Hematopoietic multipotent progenitor cell treated with erythropoietin and hydrocortisone succinate and interleukin-3 and kit ligand, for 4 days (in vitro differentiated cells): ENCODE results near the gene DHCR7.

Experiments
- DNase-seq: peaks from one replicate; pipeline ENCODE4 v3.0.0-alpha.2; 2015

Gene DHCR7

DNA sequence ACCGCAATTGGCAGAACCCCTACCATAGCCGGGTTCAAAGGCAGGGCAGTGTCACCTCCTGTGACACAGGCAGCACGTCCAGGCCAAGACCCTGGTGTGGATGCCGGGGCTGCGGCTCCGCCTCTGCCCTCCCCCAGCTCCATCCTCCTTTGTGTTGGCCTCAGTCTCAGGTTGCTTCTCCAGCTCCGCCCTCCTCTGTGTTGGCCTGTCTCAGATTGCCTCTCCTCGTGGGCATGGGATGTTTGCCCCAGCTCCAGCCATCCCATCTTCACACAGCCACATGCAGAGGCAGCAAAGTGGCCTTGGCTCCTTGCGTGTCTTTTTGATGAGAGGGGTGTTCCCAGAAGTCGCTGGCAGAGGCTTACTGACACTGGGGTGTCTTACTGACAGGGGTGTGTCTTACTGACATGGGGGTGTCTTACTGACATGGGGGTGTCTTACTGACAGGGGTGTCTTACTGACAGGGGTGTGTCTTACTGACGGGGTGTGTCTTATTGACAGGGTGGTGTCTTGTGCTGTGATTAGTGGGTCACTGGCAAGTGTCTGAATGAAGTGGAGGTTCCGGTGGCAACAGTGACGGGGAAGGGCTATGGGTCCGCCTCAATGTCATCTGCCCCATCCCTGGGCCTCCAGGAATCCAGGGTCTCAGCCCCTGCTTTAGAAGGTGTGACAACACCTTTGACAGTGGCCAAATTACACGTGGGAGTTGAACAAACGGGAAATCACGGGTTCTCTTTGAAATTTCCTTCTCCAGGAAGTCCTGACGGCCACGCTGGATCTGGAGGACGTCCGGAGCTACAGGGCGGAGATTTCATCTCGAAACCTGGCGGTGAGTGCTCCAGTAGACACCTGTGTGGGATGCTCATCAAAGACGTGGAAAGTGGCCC lies 29.7 kb upstream of the DHCR7 start:
- no peak for DNase-seq

DNA sequence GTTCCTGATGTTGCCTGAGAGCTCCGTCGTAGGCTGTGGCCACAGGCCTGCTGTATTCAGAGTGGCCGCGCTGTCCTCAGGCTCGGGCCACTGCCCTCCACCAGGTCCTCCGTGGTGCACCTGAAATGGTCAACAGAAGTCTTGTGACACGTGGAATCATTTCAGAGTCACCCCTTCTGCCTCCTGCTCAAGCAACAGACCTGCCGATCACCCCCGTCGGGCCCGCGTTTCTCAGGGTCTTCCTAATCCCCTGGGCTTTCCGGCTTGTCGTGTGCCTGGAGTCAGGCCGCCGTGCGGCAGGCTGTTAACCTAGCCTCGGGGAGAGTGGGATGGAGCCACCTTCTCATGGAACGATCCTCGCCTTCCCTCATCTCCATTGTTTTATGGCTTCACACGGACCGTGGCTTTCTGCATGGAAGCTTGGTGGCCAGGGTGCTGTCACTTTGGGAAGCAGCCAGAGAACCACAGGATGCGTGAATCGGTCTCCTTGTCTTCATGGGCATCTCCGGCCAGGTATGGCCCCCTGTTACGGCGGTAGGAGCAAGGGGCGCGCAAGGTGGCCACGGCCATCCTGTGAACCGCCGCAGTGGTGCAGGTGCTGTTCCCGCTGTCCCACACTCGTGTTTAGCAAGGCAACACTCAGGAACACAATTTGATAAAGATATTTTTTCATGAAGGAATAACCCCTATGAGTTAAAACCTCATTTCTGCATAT lies 28.9 kb upstream of the DHCR7 start:
- DNase-seq, result no peak

DNA sequence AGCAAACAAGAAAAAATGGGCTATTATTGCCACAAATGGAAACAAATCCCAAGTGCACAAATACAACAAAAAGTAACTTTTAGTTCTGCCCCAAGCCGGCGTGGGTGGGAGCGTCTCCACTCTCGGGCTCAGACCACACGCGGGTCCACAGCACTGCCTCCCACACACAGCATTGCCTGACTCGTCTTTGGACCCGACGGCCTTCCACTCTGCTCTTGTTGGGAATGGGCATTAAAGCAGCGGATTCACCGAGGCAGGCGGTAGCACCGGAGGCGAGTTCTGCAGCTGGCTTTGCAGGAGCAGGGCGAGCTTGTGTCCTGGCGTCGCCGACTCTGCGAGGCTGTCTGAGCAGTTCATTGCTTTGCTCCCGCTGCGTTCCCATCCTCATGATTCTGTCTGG lies 27.8 kb upstream of the DHCR7 start:
- no peak for DNase-seq

DNA sequence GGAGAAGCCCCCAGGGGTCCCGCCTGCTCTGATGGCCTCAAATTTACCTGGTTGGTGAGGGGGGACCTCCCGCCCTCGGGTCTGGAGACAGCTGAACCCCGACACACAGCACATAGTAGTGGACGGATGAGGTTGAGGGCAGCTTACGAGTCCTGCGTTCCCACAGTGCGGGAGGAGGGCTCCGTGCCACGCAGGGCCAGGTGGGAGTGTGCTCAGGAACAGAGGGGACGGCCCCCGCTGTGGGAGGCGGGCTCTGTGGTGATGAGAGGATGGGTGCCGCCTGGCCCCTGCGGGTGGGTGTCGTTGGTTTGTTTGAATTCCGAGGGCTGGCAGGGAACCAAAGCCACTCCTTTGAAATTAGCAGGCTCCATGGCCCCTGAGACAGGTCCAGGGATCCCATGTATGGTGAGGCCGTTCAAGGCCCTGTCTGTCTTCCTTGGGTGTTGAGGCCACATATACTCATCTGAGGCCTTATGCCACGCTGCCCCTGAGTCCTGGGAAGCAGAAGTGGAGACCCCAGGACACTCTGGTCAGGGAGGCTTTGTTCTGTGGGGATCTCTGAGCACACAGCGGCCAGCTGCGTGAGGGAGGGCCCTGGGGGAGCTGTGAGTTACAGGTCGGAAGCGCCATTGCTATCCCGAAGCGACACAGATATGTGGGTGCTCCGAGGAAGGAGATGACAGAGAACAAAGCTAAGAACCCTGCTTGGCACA lies 26.7 kb upstream of the DHCR7 start:
- no peak for DNase-seq

DNA sequence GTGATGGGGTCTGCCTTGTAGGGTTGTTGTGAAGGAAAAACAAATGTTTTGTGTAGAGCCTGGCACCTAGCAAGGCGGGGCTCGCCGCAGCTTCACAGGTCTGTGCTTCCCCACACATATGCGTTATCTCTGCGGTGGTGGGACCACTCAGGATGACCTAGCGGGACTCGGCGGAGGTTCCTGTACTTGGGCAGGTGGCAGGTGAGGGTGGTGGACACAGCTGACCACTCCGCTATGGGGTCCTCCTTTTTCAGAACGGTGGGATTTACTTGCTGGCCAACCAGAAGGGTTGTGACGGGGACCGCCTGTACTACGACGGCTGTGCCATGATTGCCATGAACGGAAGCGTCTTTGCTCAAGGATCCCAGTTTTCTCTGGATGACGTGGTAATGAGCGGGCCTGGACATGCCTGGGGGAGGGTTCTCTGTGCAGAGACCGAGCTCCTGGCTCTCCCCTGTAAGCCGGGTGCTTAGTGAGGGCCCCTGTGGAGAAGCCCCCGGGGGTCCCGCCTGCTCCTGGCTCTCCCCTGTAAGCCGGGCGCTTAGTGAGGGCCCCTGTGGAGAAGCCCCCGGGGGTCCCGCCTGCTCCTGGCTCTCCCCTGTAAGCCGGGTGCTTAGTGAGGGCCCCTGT lies 26.1 kb upstream of the DHCR7 start:
- DNase-seq, result no peak

DNA sequence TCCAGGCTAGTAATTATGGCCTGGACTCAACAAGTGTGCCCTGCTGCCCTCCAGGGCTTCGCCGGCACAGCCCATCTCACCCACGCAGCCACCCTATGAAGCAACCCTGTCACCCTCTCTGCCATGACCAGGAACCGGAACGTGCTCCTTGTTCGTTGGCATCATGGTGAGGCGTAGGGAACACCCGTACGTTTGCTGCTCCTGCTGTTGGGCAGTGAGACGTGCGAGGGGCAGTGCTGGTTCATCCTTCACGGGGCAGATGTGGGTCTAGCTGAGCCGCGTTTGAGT lies 25.5 kb upstream of the DHCR7 start:
- DNase-seq, result no peak

DNA sequence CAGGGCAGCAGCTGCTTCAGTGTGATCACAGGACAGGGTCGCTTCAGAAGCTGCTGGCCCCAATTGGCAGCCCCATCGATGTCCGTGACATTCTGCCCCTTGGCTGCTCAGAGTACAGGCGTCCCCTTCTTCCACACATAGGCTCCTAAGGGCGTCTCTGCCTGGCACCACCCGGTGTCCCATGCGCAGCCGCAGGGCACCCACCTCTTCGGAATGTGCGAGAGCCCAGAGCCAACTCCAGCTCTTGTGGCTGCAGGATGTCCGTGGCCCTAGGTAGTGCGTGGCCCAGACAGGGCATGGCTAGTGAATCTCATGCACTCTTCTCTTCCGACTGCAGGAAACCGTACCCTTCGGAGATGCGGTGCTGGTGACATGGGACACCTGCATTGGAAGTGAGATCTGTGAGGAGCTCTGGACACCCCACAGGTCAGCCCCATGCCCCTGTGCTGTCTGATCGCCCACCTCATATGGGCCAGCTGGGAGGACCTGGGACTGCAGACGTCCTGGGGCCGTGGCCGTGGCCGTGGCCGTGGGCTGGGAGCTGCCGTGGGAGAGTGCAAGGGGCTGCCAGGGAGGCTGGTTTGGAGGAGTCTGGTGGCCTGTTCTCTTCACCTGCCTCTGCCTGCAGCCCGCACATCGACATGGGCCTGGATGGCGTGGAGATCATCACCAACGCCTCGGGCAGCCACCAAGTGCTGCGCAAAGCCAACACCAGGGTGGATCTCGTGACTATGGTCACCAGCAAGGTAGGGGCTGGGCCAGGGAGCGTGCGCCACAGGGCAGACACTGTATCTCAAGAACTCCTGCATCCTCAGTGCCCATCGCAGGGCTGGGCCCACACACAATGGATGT lies 25.0 kb upstream of the DHCR7 start:
- DNase-seq, result no peak

DNA sequence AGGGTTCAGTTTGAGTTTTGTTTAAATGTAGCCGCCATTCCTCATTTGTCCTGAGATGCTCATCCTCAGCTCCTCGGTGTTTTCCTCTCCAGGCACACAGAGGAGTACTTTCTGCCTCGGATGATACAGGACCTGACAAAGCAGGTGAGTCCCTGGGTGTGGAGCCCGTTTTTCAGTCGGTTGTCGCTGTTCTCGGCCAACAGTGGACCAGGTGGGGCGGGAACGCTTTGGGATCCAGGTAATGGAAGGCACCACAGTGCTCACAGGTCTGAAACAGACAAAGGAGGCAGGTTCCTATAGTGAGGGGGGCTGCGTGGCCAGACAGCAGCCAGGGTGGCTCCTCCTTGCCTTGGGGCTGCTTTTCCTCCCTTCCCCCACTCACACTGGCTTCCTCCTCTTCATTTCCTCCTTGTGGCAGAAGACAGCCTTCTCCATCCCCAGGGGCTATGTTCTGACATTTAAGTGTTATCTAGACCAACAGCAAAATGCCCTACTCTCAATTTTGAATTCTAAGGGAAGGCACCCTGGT lies 24.2 kb upstream of the DHCR7 start:
- DNase-seq, result no peak

DNA sequence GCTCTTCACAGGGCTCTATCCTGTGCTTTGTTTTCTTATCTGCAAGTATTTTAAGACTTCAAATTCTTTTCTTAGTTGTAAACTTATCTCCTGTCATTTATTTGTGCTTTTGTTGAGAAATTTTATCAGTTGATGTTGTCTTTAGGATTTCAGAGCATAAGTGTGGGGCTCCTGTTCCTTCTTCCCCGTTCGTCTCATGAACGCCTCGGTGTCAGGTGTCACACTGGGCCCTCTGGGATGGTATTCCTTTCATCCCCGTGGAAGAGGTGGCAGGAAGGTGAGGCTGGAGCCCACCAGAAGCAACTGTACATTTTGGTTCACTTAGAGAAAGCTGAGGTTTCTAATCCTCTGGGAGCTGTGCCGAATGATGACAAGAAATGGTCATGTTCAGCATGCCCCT lies 22.8 kb upstream of the DHCR7 start:
- no peak for DNase-seq

DNA sequence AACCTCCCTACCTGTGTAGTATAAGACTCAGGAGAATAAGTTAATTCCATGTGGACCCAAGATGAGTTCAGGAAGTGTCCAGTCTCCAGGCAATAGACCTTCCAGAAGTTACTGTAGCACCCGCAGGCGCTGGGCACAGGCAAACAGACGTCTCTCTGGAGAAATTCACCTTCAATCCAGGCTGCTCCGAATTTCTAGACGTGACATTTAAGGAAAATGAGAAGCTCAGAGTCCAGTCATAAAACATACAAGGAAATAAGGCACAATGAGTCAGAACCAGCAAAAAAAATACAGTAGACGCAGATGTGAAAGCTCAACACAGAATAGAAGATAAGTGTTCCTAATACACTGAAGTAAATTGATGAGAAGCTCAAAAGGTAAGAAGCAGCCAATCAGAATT lies 19.0 kb upstream of the DHCR7 start:
- DNase-seq, result no peak

DNA sequence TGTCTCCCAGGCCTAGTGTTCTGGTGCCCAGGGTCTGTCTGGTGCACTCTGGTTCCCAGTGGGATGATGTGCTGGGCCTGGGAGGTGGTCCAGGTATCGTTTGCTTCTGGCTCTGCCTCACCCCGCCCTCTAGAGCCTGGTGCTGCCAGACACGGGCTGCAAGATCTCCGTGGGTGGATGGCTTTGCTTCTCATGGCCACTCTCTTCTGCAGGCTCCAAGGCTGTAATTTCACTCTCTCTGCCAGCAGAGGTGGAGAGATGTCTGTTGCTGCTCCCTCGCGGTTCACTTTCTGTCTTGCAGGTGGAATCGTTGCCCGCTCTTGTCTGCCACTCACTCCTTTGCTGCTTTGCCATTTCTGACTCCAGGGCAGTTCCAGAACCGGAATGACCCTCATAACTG lies 18.2 kb upstream of the DHCR7 start:
- no peak for DNase-seq

DNA sequence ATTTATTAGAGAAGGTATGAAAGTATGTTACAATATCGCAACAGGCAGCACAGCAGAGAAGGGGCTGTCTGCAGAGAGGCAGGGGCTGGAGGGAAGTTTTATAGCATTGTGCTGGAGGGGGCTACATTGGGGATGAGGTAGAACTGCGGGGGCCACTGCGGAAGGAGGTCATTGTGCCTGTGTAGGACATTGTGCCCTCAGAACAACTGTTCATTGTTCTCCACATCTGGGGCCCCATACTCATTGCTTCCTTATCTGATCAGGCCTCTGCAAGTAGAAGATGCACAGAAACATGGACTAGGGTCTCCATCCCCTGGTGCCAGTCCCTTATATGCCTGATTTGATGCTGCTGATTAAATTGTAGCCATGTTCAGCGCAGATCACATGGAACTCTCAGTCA lies 16.9 kb upstream of the DHCR7 start:
- no peak for DNase-seq

DNA sequence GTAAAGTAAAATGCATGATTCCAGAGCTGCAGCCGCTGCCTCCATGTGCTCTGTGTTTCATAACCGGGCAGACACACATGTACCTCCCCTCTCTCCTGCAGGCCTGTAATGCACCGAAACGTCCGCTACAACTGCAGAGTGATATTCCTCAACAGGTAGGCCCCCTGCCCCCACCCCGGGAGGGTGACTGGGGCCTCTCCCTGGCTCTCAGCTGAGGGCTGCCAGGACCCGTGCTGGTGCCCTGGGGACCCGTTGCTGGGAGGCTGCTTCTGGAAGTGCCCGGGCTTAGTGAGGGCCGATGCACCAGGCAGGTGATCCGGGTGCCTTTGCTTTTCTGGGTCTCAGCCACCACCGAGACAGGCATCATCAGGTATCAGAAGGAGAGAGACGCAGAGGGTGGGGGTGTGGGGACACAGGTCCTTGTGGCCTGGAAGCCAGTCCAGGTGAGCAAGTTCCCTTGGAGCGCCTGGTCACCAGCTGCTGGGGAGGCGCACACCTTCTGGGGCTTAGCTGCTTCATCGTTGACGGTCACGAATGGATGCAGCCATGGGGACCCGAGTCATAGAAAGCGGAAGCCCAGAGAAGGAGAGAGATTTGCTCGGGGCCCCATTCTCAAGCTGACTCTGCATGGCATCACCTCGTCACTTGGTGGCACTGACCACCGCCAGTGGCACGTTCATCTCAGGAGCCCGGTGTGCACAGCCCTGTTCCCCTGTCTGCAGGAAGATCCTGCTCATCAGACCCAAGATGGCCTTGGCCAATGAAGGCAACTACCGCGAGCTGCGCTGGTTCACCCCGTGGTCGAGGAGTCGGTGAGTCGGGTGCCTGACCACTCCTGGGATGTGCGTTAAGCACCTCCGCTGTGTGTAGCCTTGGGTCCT lies 15.4 kb upstream of the DHCR7 start:
- no peak for DNase-seq

DNA sequence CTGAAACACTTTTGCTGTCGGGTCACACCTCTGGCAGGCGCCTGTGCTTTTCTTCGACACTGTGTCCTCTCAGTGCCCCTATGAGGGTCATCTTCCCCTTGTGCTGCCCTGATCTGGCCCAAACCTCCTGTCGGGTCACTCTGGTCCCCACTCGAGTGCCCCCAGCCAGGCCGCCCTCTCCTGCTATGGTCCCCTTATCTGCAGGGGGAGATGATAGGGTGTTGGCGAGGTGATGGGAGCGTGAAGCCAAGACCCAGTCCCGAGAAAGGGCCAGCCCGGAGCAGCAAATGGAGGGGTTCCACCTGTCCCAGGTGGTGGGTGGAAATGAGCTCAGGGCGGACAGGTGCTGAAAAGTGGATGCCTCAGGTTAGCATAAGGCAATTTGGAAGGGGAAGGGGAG lies 14.5 kb upstream of the DHCR7 start:
- DNase-seq, result no peak

DNA sequence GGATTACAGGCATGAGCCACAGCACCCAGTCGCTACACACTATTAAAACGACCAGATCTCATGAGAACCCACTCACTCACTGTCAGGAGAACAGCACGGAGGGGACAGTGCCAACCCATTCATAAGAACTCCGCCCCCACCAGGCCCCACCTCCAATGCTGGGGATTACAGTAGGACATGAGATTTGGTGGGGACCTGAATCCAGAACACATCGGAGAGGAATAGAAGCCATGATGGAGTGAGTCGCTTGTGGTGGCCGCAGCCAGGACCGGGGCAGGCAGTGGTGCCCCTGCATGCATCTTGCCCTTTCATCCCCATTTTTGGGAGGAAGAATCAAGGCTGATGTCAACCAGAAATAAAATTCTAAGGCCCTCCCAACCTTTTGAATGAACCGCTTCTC lies 13.5 kb upstream of the DHCR7 start:
- no peak for DNase-seq

DNA sequence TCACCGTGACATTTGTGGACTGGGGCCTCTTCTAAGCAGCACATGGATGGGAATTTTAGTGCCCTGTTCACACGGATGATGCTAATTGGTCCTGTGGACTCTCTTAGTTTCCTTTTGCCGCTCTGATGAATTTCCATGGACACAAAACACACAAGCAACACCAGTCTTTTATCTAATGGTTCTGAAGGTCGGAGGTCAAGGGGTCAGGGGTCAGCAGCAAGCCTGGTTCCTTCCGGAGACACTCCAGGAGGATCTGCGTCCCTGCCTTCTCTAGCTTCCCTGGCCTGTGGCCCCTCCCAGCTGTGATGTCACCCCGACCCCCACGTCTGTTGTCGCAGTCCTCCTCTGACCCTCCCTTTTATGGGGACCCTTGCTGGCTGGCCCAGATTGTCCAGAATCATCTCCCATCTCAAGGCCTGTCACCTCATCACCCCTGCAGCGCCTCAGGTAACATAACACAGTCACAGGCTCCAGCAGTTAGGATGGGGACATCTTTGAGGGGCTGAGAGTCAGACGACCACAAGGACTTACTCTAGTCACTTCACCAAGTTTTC lies 11.7 kb upstream of the DHCR7 start:
- DNase-seq, result no peak

DNA sequence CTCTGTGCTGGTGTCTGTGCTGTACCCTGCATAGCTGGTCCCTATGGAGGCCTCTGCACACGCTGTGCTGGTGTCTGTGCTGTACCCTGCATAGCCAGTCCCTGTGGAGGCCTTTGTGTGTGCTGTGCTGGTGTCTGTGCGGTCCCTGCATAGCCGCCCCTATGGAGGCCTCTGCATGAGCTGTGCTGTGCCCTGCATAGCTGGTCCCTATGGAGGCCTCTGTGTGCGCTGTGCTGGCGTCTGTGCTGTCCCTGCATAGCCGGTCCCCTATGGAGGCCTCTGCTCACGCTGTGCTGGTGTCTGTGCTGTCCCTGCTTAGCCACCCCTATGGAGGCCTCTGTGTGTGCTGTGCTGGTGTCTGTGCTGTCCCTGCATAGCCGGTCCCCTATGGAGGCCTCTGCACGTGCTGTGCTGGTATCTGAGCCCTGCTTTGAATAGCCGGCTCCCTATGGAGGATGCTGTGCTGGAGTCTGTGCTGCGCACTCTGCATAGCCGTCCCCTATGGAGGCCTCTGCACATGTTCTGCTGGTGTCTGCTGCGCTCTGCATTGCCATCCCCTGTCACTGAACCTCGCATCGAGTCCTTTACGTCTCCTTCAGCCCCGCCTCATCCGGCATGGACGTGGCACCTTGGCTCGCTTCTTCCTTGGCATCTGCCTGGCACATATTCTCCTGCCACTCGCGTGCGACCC lies 11.0 kb upstream of the DHCR7 start:
- no peak for DNase-seq

DNA sequence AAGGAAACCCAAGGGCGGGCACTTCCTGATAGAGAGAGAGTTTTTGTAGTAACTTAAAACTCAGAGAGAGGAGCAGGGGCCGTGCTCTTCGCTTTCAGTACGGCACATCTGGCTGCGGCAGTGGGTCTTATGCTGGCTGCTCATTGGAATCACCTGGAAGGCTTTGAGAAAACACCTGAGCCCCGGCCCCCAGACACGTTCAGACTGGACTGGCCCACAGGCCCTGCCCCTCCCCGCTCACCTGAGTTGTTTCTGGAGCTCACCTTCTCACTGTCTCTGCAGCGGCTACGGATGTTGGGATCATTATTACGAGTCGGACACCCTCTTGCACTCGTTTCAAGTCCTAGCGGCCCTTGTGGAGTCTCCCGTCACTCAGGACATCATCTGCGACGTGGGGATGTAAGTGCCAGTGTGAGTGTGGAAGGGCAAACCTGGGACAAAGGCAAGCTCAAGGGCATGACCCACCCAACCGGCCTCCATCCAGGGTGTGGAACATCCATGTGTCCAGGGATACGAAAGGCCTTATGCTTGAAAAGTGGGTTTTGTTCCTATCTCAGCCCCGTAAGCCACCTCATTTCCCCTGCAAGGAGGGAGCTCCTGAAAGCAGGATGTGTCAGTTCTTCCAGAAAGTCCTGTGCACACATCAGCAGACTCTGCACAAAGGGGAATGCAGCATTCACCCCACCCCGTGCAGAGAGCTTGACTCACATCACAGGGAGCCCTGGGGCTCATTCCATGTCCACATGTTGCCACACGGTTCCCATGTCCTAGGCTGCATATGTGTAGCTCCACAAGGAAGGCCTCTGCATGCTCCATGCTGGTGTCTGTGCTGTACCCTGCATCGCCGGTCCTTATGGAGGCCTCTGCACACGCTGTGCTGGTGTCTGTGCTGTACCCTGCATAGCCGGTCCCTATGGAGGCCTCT lies 10.2 kb upstream of the DHCR7 start:
- DNase-seq, result no peak

DNA sequence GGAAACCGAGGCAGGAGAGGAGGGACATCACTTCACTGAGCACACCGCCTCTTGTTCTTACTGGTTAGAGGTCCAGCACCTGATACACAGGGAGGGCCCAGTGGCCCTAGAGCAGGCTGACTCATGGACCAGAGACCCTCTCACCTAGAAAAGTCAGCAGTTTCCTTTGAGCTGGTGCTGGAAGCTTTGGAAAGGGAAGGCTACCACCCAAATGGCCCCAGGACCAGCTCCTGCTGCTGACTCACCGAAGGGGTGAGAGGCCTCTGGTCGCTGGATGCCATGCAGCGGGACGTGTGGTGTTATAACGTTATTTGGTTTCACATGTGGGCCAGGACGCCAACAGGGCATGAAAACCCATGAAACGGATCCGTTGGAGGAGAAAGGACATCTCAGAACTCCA lies 8.6 kb upstream of the DHCR7 start:
- no peak for DNase-seq
